Smooth muscle cell (in vitro differentiated cells): ENCODE measurements around the gene RNF44. TPM values are rescaled to one million over a fixed set of nuclear protein-coding genes. Genes with fewer than 3 reads are reported as not detected.

ENCODE experiments used
- DNase-seq: peaks from one replicate; lab custom pipeline; 2025; ENCODE audit not compliant: unreplicated experiment; lab: John Stamatoyannopoulos, UW
- H2AFZ ChIP-seq: fragments of 200-600 bp; sonication (generic); 2 replicates; pipeline ENCODE4 v1.6.0; 2016; ENCODE audit warnings: antibody characterized with exemption, low read depth, mild to moderate bottlenecking
- H3F3A ChIP-seq: fragments of 200-600 bp; sonication (generic); 2 replicates; pipeline ENCODE4 v1.6.0; 2017; ENCODE audit warnings: antibody characterized with exemption, low read depth
- H3K27ac ChIP-seq: fragments of 200-600 bp; sonication (generic); 2 replicates; pipeline ENCODE4 v1.5.1; 2016; ENCODE audit warnings: low read depth, mild to moderate bottlenecking
- H3K27me3 ChIP-seq: fragments of 200-600 bp; sonication (generic); 2 replicates; pipeline ENCODE4 v1.6.1; 2016; ENCODE audit warnings: low read depth, mild to moderate bottlenecking
- H3K36me3 ChIP-seq: fragments of 200-600 bp; sonication (generic); 2 replicates; pipeline ENCODE4 v1.5.1; 2016; ENCODE audit warnings: low read depth
- H3K4me1 ChIP-seq: fragments of 200-600 bp; sonication (generic); 2 replicates; pipeline ENCODE4 v1.5.1; 2016; ENCODE audit warnings: low read depth
- H3K4me2 ChIP-seq: fragments of 200-600 bp; sonication (generic); 2 replicates; pipeline ENCODE4 v1.6.0; 2016; ENCODE audit warnings: mild to moderate bottlenecking
- H3K4me3 ChIP-seq: fragments of 200-600 bp; sonication (generic); 2 replicates; pipeline ENCODE4 v1.5.1; 2016; ENCODE audit warnings: mild to moderate bottlenecking
- H3K79me2 ChIP-seq: fragments of 200-600 bp; sonication (generic); 2 replicates; pipeline ENCODE4 v1.6.0; 2016; ENCODE audit warnings: low read depth, mild to moderate bottlenecking
- H3K9ac ChIP-seq: fragments of 200-600 bp; sonication (generic); 2 replicates; pipeline ENCODE4 v1.6.0; 2016; ENCODE audit warnings: low read depth
- H3K9me3 ChIP-seq: fragments of 200-600 bp; sonication (generic); replicated peaks from 2 replicates; pipeline ENCODE4 v1.5.1; 2016; ENCODE audit warnings: low read depth
- H4K20me1 ChIP-seq: fragments of 200-600 bp; sonication (generic); 2 replicates; pipeline ENCODE4 v1.6.0; 2016; ENCODE audit warnings: low read depth
- WGBS: methylation state at CpG from one replicate; pipeline ENCODE4 v1.1.7; 2016; ENCODE audit warnings: low lambda C conversion rate; 5-methylcytosine and 5-hydroxymethylcytosine counted together
- polyA plus RNA-seq: library from polyadenylated mRNA; unstranded; fragments of >200 nt; fragmentation: Nextera tagmentation; extraction: Ambion mirVana; gene quantifications from 2 replicates; pipeline ENCODE4 v1.2.1, GENCODE V29; 2016
- small RNA-seq: library from RNA; depleted of rRNA; stranded (forward); fragments of <200 nt; gene quantifications from one replicate; pipeline ENCODE3, GENCODE V24; 2014
- total RNA-seq: library from RNA; depleted of rRNA; stranded (reverse); fragments of >200 nt; gene quantifications from 2 replicates; pipeline ENCODE4 v1.2.3, GENCODE V29; 2014
- TF ChIP-seq, protein P1 (sequence below): fragments of 200-600 bp; sonication (generic); IDR thresholded peaks from 2 replicates; pipeline ENCODE4 v1.5.1; 2017; ENCODE audit warnings: borderline replicate concordance, mild to moderate bottlenecking, antibody characterized with exemption; ENCODE audit not compliant: insufficient read depth, poor library complexity, severe bottlenecking

The RNF44 gene
- total and polyA plus RNA-seq, 2 experiments from 2014 or later, result 5.7 to 6.8 TPM

- H3K9ac ChIP-seq, result no peak overlapping the region
- TF ChIP-seq, protein P1, sequence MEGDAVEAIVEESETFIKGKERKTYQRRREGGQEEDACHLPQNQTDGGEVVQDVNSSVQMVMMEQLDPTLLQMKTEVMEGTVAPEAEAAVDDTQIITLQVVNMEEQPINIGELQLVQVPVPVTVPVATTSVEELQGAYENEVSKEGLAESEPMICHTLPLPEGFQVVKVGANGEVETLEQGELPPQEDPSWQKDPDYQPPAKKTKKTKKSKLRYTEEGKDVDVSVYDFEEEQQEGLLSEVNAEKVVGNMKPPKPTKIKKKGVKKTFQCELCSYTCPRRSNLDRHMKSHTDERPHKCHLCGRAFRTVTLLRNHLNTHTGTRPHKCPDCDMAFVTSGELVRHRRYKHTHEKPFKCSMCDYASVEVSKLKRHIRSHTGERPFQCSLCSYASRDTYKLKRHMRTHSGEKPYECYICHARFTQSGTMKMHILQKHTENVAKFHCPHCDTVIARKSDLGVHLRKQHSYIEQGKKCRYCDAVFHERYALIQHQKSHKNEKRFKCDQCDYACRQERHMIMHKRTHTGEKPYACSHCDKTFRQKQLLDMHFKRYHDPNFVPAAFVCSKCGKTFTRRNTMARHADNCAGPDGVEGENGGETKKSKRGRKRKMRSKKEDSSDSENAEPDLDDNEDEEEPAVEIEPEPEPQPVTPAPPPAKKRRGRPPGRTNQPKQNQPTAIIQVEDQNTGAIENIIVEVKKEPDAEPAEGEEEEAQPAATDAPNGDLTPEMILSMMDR, result no peak
- H3K4me1 ChIP-seq, result no peaks in the 10 kb centered on the region
- no peak overlapping the region for H2AFZ ChIP-seq
- no peak overlapping the region for H3K4me2 ChIP-seq
- 98% methylated on average over 2 of the region's 2 CpGs for WGBS
- H3K36me3 ChIP-seq, result peaks cover 19% of the 10 kb centered on the region
- no peaks in the 10 kb centered on the region for H3F3A ChIP-seq
- no peaks in the 10 kb centered on the region for H3K9me3 ChIP-seq
- H3K79me2 ChIP-seq, result peaks cover 57% of the 10 kb centered on the region
- peaks cover 89% of the 10 kb centered on the region for H4K20me1 ChIP-seq
- DNase-seq, result no peak
- H3K27me3 ChIP-seq, result no peaks in the 10 kb centered on the region
- no peak overlapping the region for H3K4me3 ChIP-seq
- no peak overlapping the region for H3K27ac ChIP-seq
Measured at GRCh38 chr5:176485176-176485575, 52.0 kb downstream of the RNF44 start.

GRCh38 chr5:176481711-176482110 is 55.5 kb downstream of the RNF44 start:
- DNase-seq, result no peak
- H3K9me3 ChIP-seq, result no peaks in the 10 kb centered on the region
- no peak overlapping the region for H3K27ac ChIP-seq
- H3K79me2 ChIP-seq, result peaks cover 63% of the 10 kb centered on the region
- no peaks in the 10 kb centered on the region for H3K4me1 ChIP-seq
- H3K4me3 ChIP-seq, result no peak overlapping the region
- 89% methylated on average over 4 of the region's 4 CpGs for WGBS
- no peak overlapping the region for H3K4me2 ChIP-seq
- H3K9ac ChIP-seq, result no peak overlapping the region
- H3K36me3 ChIP-seq, result peaks cover 13% of the 10 kb centered on the region
- TF ChIP-seq, protein P1, result no peak
- no peaks in the 10 kb centered on the region for H3K27me3 ChIP-seq
- H2AFZ ChIP-seq, result no peak overlapping the region
- H4K20me1 ChIP-seq, result peaks cover 87% of the 10 kb centered on the region
- H3F3A ChIP-seq, result no peaks in the 10 kb centered on the region

Small RNA genes within 50 kb of the gene (small RNA-seq; reads per million reads assigned to genes)
- not detected for gene RF00019
- not detected for gene RN7SL684P

Other genes starting within 250 kb of the RNF44 start
- 71.6 and 84.2 TPM in 2 replicates for gene KIAA1191, start 175.6 kb downstream of the RNF44 start, total RNA-seq
- gene KIAA1191, start 175.6 kb downstream of the RNF44 start, polyA plus RNA-seq, result 74.6 and 80.3 TPM in 2 replicates
- gene ARL10, start 171.9 kb downstream of the RNF44 start, total RNA-seq, result 9.5 and 10.7 TPM in 2 replicates
- gene ARL10, start 171.9 kb downstream of the RNF44 start, polyA plus RNA-seq, result 5.4 and 5.6 TPM in 2 replicates
- gene NOP16, start 148.8 kb downstream of the RNF44 start, total RNA-seq, result 10.7 and 17.2 TPM in 2 replicates
- gene NOP16, start 148.8 kb downstream of the RNF44 start, polyA plus RNA-seq, result 27.9 and 52.4 TPM in 2 replicates
- 94.5 and 108 TPM in 2 replicates for gene HIGD2A, start 148.7 kb downstream of the RNF44 start, total RNA-seq
- 135 and 140 TPM in 2 replicates for gene HIGD2A, start 148.7 kb downstream of the RNF44 start, polyA plus RNA-seq
- gene CLTB, start 120.9 kb downstream of the RNF44 start, total RNA-seq, result 107 and 111 TPM in 2 replicates
- gene CLTB, start 120.9 kb downstream of the RNF44 start, polyA plus RNA-seq, result 125 and 277 TPM in 2 replicates
- gene FAF2, start 89.0 kb downstream of the RNF44 start, total RNA-seq, result 51.3 and 59.3 TPM in 2 replicates
- 38.2 and 38.3 TPM in 2 replicates for gene FAF2, start 89.0 kb downstream of the RNF44 start, polyA plus RNA-seq
- gene CDHR2, start 11.9 kb upstream of the RNF44 start, total RNA-seq, result 0.09 and 0.13 TPM in 2 replicates
- gene CDHR2, start 11.9 kb upstream of the RNF44 start, polyA plus RNA-seq, result 0.08 TPM in 1 of 2 replicates, not detected in the other
- 0.63 and 3.6 TPM in 2 replicates for gene GPRIN1, start 72.8 kb upstream of the RNF44 start, total RNA-seq
- 2.1 and 5.0 TPM in 2 replicates for gene GPRIN1, start 72.8 kb upstream of the RNF44 start, polyA plus RNA-seq
- 0.45 TPM in 1 of 2 replicates, not detected in the other for gene SNCB, start 93.1 kb upstream of the RNF44 start, total RNA-seq
- 0.55 and 0.71 TPM in 2 replicates for gene SNCB, start 93.1 kb upstream of the RNF44 start, polyA plus RNA-seq
- not detected in 2 replicates for gene EIF4E1B, start 93.3 kb upstream of the RNF44 start, total RNA-seq
- gene EIF4E1B, start 93.3 kb upstream of the RNF44 start, polyA plus RNA-seq, result not detected in 2 replicates
- gene TSPAN17, start 110.1 kb upstream of the RNF44 start, total RNA-seq, result 31.0 and 35.9 TPM in 2 replicates
- 29.7 and 34.4 TPM in 2 replicates for gene TSPAN17, start 110.1 kb upstream of the RNF44 start, polyA plus RNA-seq